Measurements from ENCODE around the gene TPX2. TPM values are rescaled to one million over a fixed set of nuclear protein-coding genes. Genes with fewer than 3 reads are reported as not detected.
A peak's percentile ranks its signal among the peaks of the same experiment; 100 is the strongest.

Gene TPX2
- total RNA-seq, 6 donors from 2014 or later, result 1.0 to 6.7 (median 3.8) TPM

- Histone ChIP-seq H3K9me3 (no peaks in the 10 kb centered on the region), H3K36me3 (peaks cover 0 to 51% (median 24%) of the 10 kb centered on the region in 4 donors)
- peak; percentile 63 to 83 for ATAC-seq (ENCODE audit: low FRiP score in 2 of 2)
These were observed 34.6 kb upstream of the TPX2 start for GRCh38 chr20:31704225-31705119.

DNA sequence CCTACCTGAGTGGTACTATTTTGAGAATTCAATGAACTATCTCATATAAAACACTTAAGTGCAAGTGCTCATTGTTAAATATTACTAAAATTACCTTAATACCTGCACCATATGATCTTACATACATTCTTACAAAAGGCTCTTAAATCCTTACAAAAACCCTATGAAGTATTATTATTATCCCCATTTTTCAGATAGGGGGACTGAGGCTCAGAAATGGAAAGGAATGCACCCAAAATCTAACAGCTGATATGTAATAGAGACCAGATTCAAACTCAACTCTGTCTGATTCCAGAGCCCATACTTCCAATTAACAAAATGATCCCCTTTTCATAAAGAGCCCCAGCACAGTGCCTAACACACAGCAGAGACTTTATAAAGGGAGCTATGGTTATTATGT, 33.9 kb upstream of the TPX2 start:
- Histone ChIP-seq H3K4me3 (no peak overlapping the region), H3K27me3 (no peaks in the 10 kb centered on the region), H3K36me3 (peaks cover 0 to 53% (median 25%) of the 10 kb centered on the region in 4 donors), H3K4me1 (peaks cover 65 to 98% (median 81%) of the 10 kb centered on the region in 4 donors), H3K9me3 (no peaks in the 10 kb centered on the region), H3K27ac (peak overlapping the region; percentile 78 to 99 (median 92))
- DNase-seq (no peak), ATAC-seq (ENCODE audit: low FRiP score in 2 of 2) (no peak)
- TF ChIP-seq POLR2AphosphoS5 (IDR thresholded peaks at IDR 0.05), result no peak
- no peak for TF ChIP-seq EP300 (IDR thresholded peaks at IDR 0.05)
- no peak for TF ChIP-seq POLR2A (IDR thresholded peaks at IDR 0.05)
- no peak for TF ChIP-seq CTCF (IDR thresholded peaks at IDR 0.05)

More at GRCh38 chr20:31704225-31705119, 34.6 kb upstream of the TPX2 start:
- peak overlapping the region; percentile 78 to 99 (median 92) for H3K27ac ChIP-seq
- H3K27me3 ChIP-seq, result no peaks in the 10 kb centered on the region
- WGBS, 2 donors, result 64 to 74% methylated on average over 11 of the region's 11 CpGs
- TF ChIP-seq EP300 (IDR thresholded peaks at IDR 0.05) (peak in 3 of 4 donors; percentile 47 to 88 (median 67)), POLR2AphosphoS5 (IDR thresholded peaks at IDR 0.05) (peak; percentile 25 to 76), CTCF (IDR thresholded peaks at IDR 0.05) (no peak)
- no peak overlapping the region for H3K4me3 ChIP-seq
- H3K4me1 ChIP-seq, result peaks cover 68 to 98% (median 82%) of the 10 kb centered on the region in 4 donors
- DNase-seq, result peak in 1 of 2 donors; percentile 80

DNA sequence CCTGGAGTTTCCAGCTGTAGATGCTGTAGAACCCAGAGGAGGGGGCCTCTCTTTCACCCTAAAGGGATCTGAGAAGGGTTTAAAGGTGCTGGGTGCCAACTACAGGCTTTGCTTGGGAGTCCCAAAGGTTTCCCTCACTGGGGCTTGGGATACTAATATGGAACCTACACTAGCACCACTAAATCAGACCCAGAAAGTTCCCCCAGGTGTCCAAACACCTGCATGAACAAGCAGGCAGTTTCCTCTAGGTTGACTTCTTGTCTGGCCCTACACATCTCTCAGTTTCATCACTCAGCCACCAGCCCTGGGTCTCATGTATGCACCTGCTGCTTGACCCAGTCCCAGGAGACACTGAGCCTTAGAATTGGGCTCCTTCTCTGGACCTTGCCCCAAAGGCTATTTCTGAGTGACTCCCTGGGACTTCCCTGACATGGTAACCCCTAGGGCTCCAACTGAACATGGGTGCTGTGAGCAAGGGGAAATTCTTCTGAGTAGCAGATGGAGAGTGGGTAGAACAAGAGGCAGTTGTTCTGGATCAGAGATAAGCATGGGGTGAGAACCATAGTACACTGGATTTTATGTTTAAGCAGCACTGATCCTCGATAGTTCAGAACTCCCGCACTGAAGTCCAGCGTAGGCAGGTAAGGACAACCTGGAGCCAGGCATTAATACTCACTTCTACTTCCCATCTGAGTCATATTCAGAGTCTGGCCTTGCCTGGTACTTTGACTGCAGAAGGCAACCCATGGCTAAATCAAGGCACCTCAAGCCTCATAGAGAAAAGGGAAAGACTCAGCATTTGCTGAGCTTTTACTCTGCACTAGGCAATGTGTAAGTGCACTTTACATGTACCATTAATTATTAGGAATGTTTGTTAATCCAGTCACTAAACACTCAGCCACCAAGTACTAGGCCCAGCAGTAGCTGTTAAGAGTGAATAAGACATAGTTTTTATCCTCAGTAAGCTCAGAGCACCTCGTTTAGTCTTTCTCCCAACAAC, 33.2 kb upstream of the TPX2 start:
- no peaks in the 10 kb centered on the region for H3K9me3 ChIP-seq

More for the DNA sequence above, 33.2 kb upstream of the TPX2 start:
- Histone ChIP-seq H3K36me3 (peaks cover 0 to 60% (median 26%) of the 10 kb centered on the region in 4 donors), H3K4me1 (peaks cover 65 to 98% (median 82%) of the 10 kb centered on the region in 4 donors), H3K27me3 (no peaks in the 10 kb centered on the region), H3K27ac (peak overlapping the region; percentile 78 to 99 (median 92)), H3K4me3 (no peak overlapping the region)
- DNase-seq (no peak), ATAC-seq (ENCODE audit: low FRiP score in 2 of 2) (peak in 1 of 2 donors; percentile 46)
- 57 to 74% methylated on average over 4 of the region's 4 CpGs for WGBS, 2 donors
- TF ChIP-seq POLR2AphosphoS5 (IDR thresholded peaks at IDR 0.05), result no peak
- no peak for TF ChIP-seq CTCF (IDR thresholded peaks at IDR 0.05)
- peak in 1 of 4 donors; percentile 1 for TF ChIP-seq EP300 (IDR thresholded peaks at IDR 0.05)
- TF ChIP-seq POLR2A (IDR thresholded peaks at IDR 0.05), result peak in 1 of 4 donors; percentile 7
